Stimulated activated naive CD4-positive, alpha-beta T cell treated with Interleukin-2 at 50 U/mL for 16 hours (primary cell): ENCODE data around the gene DMP1.
"Not testable (repeated sequence)": the region's sequence is repeated elsewhere in the genome, so short reads cannot be mapped to it uniquely, and the experiment has no call there.

Experiments
- DNase-seq: peaks from one replicate; lab custom pipeline; 2025; lab: John Stamatoyannopoulos, UW

The DMP1 gene

GRCh38 chr4:87680271-87680670, 30.2 kb downstream of the DMP1 start:
- DNase-seq, result no peak

- no peak for DNase-seq
These were observed 38.2 kb downstream of the DMP1 start for GRCh38 chr4:87688316-87688715.

DNA sequence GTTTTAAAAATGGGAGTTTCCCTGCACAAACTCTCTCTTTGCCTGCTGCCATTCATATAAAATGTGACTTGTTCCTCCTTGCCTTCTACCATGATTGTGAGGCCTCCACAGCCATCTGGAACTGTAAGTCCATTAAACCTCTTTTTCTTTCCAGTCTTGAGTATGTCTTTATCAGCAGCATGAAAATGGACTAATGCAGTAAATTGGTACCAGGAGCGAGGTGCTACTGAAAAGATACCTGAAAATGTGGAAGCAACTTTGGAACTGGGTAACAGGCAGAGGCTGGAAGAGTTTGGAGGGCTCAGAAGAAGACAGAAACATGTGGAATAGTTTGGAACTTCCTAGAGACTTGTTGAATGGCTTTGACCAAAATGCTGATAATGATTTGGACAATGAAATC, 40.9 kb downstream of the DMP1 start:
- not testable (repeated sequence) for DNase-seq

DNA sequence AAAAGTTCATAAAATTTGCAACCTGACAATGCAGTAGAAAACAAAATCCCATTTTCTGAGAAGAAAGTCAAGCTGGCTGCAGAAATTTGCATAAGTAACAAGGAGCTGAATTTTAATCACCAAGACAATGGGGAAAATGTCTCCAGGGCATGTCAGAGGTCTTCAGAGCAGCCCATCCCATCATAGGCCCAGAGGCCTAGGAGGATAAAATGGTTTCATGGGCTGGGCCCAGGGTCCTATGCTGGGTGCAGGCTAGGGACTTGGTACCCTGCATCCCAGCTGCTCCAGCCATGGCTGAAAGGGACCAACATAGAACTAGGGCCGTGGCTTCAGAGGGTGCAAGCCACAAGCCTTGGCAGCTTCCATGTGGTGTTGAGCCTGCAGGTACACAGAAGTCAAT, 42.0 kb downstream of the DMP1 start:
- DNase-seq, result not testable (repeated sequence)

DNA sequence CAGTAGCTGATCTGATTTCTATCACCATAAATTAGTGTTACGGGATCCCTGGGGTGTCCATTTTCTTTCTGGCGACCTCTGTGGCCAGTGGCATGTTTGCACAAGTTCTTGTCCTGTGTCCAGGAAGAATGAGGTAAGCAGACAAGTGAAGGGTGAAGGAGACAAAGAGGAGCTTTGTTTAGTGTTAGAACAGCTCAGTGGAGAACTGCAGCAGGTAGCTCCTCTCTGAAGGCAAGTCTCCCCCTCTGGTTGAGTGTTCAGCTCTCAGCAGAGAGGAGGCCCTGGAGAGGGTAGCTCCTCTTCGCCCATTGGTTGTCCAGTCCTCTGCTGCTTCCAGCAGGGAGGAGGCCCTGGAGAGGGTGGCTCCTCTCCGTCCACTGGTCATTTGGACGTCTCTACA, 47.2 kb downstream of the DMP1 start:
- DNase-seq, result no peak

DNA sequence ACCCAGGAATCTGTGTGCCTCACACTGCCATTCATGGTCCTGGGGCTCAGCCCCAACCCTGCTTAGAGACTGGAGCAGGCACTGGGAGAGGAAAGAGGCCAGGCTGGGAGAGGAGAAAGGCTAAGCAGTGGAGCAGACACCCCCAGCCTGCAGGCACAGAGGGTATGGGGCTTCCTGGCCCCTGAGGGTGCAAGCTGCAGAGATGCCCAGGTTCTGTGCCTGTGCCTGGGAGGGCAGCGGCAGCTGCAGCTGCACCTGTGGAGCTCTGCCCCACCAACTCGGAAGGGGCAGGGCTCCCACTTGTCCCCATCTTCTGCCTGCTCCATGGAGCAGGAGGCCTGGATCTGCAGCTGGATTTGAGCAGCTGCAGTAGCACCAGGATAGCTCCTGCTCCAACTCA, 47.9 kb downstream of the DMP1 start:
- DNase-seq, result no peak

- no peak for DNase-seq
These were observed 48.3 kb downstream of the DMP1 start for GRCh38 chr4:87698394-87698793.

DNA sequence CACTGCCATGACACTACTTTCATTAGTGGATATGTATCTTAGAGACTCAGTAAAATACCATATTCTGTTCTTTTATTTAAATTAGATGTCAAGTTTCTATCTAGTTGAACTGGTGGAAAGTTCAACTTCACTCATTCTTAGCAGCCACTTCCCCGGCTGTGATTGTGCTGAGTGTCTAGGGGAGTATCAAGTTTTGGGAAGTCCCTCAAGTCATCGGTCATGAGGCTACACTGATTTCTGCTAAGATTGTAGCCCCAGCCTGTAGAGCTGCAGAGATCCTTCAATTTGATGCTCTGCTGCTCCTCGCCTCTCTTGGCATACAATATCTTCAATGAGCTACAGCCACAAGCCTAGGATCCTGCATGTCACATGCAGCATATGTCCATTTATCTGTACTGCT, 53.9 kb downstream of the DMP1 start:
- DNase-seq, result no peak

DNA sequence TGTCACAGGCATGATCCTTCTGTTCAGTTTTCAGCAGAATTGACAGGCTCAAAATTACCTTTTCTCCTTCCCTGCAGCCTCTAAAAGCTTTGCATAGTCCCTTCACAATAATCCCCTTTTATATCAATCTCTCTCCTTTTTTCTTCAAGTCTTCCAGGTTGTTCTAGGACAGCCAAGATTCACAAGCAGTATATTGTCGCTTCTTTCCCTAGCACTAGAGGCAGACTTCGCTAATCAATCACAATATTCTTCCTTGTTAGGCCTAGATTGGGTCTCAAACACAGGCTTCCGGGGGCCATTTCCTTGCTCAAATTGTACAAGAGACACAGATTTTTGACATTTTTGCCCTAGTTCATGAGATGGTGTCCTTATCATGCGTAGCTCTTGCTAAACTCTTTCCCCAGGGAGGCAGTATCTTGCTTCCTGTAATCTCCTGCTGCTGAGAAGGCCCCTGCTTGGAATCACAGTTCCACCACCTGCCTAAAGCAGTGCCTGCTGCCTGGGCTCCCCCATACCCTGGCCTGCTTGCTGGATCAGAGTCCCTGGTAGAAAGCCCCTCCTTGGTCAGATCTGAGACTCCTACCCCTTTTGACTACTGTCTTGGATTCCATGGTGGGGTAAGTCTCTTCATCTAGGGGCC, 57.3 kb downstream of the DMP1 start:
- DNase-seq, result no peak
